PFSK-1 (cell line): ENCODE measurements around the gene TMBIM4.

Source experiments
- POLR2AphosphoS5 ChIP-seq: IDR thresholded peaks from 2 replicates; pipeline ENCODE4 v1.6.1; 2012; ENCODE audit warnings: low read depth, mild to moderate bottlenecking, control low read depth, low read length, moderate library complexity
- TF ChIP-seq, protein P1 (sequence below), 2 experiments: IDR thresholded peaks; 2 replicates each; pipeline versions ENCODE4 v1.6.1 to v1.8.0; 2011 to 2012; ENCODE audit warnings: low read depth in 2 of 2, low read length in 2 of 2, control low read depth in 1 of 2, inconsistent platforms in 1 of 2, mild to moderate bottlenecking in 1 of 2, moderate library complexity in 1 of 2; ENCODE audit not compliant: insufficient read depth in 1 of 2

DNA sequence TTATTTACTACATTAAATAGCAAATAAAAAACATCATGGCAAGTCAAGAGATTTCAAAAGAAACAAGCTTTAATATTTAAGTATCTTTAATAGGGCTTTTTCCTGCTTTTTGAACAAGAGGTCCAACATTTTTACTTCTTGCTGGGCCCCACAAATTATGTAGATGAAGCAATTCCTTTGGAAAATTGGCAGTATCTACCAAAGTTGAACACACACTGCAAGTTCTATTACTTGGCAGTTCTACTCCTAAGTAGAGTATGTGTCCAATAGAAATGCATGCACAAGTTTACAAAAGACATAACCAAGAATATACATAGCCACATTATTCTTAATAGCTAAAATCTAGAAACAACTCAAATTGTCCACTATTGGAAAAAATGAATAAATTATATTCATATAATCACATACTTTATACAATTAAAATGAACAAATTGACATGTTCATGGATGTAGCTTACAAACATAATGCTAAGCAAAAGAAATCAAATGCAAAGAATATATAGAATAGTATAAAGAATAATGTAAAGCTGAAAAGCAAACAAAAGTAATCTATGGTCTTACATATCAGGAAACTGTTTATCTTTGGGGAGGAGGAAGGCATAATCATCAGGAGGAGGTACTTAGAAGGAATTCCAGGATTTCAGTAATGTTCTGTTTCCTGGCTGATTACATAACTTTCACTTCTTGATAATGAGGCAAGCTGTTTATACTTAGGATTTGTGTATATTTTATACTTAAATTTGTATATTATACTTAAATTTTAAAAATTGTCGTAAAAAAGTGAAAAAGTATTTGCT lies 6.5 kb upstream of the TMBIM4 start:
- TF ChIP-seq, protein P1, sequence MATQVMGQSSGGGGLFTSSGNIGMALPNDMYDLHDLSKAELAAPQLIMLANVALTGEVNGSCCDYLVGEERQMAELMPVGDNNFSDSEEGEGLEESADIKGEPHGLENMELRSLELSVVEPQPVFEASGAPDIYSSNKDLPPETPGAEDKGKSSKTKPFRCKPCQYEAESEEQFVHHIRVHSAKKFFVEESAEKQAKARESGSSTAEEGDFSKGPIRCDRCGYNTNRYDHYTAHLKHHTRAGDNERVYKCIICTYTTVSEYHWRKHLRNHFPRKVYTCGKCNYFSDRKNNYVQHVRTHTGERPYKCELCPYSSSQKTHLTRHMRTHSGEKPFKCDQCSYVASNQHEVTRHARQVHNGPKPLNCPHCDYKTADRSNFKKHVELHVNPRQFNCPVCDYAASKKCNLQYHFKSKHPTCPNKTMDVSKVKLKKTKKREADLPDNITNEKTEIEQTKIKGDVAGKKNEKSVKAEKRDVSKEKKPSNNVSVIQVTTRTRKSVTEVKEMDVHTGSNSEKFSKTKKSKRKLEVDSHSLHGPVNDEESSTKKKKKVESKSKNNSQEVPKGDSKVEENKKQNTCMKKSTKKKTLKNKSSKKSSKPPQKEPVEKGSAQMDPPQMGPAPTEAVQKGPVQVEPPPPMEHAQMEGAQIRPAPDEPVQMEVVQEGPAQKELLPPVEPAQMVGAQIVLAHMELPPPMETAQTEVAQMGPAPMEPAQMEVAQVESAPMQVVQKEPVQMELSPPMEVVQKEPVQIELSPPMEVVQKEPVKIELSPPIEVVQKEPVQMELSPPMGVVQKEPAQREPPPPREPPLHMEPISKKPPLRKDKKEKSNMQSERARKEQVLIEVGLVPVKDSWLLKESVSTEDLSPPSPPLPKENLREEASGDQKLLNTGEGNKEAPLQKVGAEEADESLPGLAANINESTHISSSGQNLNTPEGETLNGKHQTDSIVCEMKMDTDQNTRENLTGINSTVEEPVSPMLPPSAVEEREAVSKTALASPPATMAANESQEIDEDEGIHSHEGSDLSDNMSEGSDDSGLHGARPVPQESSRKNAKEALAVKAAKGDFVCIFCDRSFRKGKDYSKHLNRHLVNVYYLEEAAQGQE (IDR thresholded peaks at IDR 0.05; ENCODE audit: insufficient read depth in 1 of 2, low read depth in 2 of 2, low read length in 2 of 2): no peak
- TF ChIP-seq POLR2AphosphoS5: no peak
